NCI-H2029 (cell line): ENCODE data around the gene COL4A4.
A peak's percentile ranks its signal among the peaks of the same experiment; 100 is the strongest.
"Not testable (repeated sequence)": the region's sequence is repeated elsewhere in the genome, so short reads cannot be mapped to it uniquely, and the experiment has no call there.

Source experiments
- DNase-seq: peaks from one replicate; lab custom pipeline; 2025; lab: John Stamatoyannopoulos, UW

Gene COL4A4

DNA sequence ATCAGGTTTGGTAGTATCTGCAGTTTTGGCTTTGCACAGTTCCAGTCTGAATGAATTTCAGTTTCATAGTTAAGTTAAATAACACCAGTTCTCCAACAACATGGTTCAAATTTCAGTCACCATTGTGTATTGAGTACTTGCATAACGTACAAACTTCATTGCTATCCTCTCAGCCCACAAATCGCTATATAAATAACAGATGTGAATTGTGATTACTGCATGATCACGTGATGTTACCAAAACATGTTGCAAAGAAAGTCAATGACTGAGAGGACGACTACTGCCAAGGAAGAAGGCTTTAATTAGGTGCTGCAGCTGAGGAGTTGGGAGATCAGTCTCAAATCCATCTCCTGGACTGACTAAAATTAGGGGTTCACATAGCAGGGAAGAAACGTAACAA lies 48.2 kb downstream of the COL4A4 start:
- DNase-seq = no peak

- peak; percentile 37 for DNase-seq
These were observed 56.9 kb downstream of the COL4A4 start for GRCh38 chr2:227106845-227107759.

DNA sequence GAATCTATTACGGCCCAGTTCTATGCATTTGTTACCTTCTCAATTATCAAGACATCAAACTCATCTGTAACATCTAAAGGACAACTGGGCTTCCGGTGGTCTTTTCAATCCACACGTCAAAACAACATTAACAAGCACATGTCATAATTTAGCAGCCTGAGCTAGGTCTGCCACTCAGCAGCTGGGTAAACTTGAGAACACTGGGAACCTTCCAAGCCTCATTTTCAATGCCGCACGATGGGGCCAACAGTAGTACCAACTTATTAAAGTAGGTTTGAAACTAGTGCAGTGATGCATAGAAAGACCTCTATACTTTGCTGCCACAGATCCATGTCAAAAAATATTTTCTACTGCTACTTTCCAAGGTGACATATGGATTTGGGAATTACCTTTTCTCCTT lies 60.4 kb downstream of the COL4A4 start:
- no peak for DNase-seq

- DNase-seq = no peak
These were observed 64.7 kb downstream of the COL4A4 start for GRCh38 chr2:227099340-227099739.

GRCh38 chr2:227098162-227098515 lies 65.9 kb downstream of the COL4A4 start:
- no peak for DNase-seq

- no peak for DNase-seq
These were observed 66.4 kb downstream of the COL4A4 start for GRCh38 chr2:227097495-227098161.

DNA sequence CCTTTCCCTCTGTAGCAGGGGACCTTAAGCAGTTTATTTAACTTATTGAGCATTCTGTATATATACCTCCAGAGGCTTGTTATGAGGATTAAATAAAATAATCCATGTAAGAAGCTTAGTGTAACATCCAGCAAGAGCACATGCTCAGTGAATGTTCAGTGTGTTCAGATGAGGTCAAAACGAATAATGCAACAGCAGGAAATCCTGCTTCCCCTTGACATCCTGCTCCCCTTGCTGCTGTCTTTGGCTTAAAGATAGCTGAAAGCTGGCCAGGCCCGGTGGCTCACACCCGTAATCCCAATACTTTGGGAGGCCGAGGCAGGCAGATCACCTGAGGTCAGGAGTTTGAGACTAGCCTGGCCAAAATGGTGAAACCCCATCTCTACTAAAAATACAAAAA lies 68.7 kb downstream of the COL4A4 start:
- DNase-seq = no peak

GRCh38 chr2:227082286-227082685 lies 81.7 kb downstream of the COL4A4 start:
- peak; percentile 8 for DNase-seq

DNA sequence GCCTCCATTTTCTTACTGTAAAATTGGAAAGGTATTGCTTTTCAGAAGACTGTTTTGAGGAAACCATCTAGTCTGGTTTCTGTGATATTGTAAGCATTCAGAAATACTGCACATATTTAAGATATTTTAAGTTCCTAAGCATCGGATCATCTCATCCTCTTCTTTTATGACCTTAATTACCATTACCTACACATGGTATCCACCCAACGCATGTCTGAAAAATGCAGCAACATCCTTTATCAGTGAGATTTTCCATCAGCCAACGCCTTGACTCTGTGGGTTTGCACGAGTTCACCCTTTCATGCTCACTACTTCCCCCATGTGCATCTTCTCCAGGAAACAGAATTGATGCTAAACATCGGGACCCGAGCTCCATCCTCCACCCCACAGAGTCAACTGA lies 84.3 kb downstream of the COL4A4 start:
- no peak for DNase-seq

DNA sequence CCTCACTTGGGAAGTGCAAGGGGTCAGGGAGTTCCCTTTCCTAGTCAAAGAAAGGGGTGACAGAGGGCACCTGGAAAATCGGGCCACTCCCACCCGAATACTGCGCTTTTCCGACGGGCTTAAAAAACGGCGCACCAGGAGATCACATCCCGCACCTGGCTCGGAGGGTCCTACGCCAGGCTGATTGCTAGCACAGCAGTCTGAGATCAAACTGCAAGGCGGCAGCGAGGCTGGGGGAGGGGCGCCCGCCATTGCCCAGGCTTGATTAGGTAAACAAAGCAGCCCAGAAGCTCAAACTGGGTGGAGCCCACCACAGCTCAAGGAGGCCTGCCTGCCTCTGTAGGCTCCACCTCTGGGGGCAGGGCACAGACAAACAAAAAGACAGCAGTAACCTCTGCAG lies 98.9 kb downstream of the COL4A4 start:
- DNase-seq = not testable (repeated sequence)

DNA sequence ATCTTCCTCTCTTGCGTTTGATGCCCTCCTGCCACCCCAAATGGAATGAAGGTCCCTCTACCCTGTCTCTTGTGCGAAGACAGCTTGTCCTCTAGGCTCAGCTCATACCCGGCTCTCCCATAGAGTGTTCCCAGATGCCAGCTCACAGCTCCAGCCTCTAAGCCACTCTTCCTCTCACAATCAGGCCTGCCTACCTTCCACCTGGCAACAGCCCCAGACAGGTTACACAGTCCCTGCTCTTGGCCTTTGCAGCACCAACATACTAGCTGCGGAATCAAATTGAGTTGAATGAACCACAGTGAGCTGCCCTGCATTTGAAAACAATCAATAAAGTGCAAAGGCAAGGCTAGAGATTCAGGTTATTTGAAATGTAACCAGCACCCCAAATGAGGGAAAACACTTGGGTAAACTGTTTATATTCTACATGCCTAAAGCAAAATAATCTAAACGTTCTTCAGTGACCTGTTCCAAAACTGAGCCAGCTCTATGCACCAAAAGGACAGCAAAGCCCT lies 105.1 kb downstream of the COL4A4 start:
- no peak for DNase-seq

DNA sequence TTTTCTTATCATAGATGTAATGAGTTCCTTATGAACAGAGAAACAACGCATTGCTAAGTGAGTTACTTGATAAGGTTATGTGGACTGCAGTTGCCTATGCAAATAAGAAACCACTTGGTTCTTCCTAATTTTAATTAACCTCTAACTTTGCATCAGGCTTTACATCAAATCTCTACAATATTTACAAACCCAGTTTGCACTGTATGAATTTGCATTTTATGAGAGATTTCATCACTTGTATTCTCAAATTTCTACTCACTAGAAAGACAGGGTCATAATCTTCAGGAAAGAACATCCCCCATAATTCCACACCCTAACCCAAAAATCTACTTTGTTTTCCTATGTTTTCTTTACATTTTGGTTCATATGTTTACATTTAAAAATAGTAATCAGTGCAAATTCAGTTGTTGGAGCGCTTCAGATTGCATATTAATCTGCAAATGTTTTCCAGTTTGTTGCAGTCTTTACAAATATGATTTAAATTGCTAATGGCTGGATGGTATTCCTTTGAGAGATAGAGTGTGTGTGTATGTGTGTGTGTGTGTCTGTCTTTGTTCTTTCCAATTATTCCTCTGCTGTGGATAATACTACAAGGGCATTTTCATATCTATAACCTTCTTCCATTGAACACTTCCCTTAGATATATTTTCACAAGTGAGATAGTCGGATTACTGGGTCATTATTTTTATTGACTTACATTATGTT lies 106.1 kb downstream of the COL4A4 start:
- DNase-seq = no peak

DNA sequence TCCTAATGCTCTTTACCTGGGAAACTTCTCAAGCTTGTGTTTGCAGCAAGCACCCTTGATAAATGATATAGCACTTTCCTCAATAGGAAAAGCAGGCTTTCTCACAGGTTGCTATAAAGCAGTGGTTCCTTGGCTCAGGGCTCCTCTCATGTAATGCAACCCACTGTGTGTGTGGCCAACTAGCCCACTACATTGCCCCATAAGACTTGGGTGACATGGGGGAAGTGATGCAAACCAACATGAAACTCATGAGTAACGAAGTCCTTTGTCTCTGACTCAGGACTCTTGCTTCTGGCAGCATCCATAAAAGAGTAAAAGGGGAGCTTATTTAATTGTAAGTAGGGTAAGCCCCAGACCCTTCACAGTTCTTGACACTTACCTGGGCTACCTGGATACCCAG lies 106.9 kb downstream of the COL4A4 start:
- DNase-seq = no peak

- no peak for DNase-seq
These were observed 110.0 kb downstream of the COL4A4 start for GRCh38 chr2:227054006-227054405.

- peak; percentile 51 for DNase-seq
These were observed 111.1 kb downstream of the COL4A4 start for GRCh38 chr2:227052879-227053278.

GRCh38 chr2:227043981-227044380 lies 120.0 kb downstream of the COL4A4 start:
- no peak for DNase-seq

DNA sequence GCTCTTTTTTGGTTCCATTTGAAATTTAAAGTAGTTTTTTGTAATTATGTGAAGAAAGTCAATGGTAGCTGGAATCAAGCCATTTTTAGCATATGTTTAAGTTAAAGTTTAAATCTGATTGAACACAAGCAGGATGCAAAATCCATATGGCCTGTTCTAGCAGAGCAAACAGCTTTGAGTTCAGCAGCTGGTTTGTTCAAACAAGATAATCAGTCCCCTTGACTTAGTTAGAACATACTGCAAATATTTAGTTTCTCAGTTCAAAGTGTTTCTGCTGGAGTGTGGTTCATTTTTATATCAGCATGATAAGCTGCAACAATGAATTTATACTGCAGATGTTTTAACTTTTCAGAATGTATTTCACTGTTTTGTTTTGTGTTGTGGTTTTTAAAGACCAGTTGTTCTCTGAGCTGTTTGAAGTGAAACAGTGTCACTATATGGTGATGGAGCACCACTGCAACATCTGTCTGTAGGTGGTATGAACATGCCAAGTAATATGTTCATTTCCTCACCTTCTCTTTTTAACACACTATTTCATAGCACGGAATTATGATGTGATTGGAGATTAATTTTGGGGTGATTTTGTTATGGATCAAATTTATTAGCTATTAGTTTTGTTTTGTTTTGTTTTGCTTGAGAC lies 125.3 kb downstream of the COL4A4 start:
- no peak for DNase-seq

DNA sequence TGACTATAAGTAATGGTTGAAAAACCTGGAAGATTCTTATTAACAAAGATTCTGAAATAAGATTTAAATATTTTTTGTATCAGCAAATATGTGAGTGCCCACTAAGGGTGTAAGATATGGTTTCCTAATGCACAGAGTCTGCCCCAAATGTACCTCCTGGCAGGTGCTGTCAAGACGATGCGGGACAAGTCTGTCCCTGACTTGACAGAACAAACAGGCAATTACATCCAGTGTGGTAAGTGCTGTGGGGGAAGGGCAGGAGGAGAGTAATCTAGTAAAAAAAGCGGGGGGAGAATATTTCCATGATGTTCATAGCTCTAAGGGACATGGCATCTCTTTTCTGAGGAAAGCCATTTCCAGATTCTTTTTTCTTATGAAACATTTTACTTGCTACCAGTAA lies 127.5 kb downstream of the COL4A4 start:
- DNase-seq = no peak

DNA sequence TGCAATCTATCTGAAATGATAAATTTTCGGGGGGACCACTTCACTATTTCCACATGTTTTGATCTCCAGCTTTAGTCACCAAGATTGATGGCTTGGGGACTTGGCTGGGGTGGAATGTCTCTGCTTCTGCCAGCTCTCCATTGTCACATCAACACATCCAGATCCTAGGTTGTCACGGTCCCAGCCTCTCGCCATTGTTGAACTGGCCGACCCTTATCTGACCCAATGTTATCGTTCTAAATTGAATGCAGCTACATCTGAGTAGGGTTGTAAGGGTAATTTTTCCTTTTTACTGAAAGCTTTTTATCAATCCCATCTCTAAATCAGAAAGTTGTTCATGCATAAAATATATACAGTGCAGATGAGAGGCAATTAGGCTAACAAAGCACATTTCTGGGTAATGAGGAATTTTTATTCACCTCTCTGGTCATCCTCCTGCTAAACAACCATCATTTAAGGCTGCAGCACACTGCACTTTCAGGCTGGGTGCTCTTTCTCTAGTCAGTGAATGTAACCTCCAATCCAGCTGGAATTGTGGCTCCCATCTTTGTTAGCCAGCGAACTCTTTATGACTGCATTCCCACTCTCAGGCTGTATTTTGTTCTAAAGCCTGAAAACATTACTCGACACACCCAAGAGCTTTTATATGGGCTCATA lies 128.2 kb downstream of the COL4A4 start:
- DNase-seq = no peak

GRCh38 chr2:227033471-227034148 lies 130.4 kb downstream of the COL4A4 start:
- DNase-seq = no peak

GRCh38 chr2:227031379-227031778 lies 132.6 kb downstream of the COL4A4 start:
- no peak for DNase-seq
